22Rv1 (cell line): Measurements from ENCODE around the gene FLVCR2.
A peak's percentile ranks its signal among the peaks of the same experiment; 100 is the strongest.

Experiments
- H3K27ac ChIP-seq: fragments of 450-650 bp; 2 replicates; pipeline ENCODE4 v1.5.1; 2017
- CTCF ChIP-seq: fragments of 450-650 bp; IDR thresholded peaks from 2 replicates; pipeline ENCODE4 v1.5.1; 2017; ENCODE audit warnings: mild to moderate bottlenecking
- ZFX ChIP-seq: fragments of 450-650 bp; IDR thresholded peaks from 2 replicates; pipeline ENCODE4 v1.6.1; 2017; ENCODE audit warnings: antibody characterized with exemption, borderline replicate concordance

The FLVCR2 gene

GRCh38 chr14:75653563-75653962, 75.1 kb downstream of the FLVCR2 start:
- TF ChIP-seq CTCF (no peak), ZFX (no peak)
- H3K27ac ChIP-seq: no peak overlapping the region

GRCh38 chr14:75654127-75654732, 75.8 kb downstream of the FLVCR2 start:
- no peak for TF ChIP-seq ZFX
- TF ChIP-seq CTCF: peak; percentile 98
- H3K27ac ChIP-seq: no peak overlapping the region

- no peak for TF ChIP-seq ZFX
- no peak overlapping the region for H3K27ac ChIP-seq
These were observed 76.8 kb downstream of the FLVCR2 start for GRCh38 chr14:75655235-75655634.

- TF ChIP-seq ZFX (no peak), CTCF (no peak)
- H3K27ac ChIP-seq: no peak overlapping the region
These were observed 78.9 kb downstream of the FLVCR2 start for GRCh38 chr14:75657331-75657730.

- no peak for TF ChIP-seq CTCF
- no peak for TF ChIP-seq ZFX
- no peak overlapping the region for H3K27ac ChIP-seq
These were observed 80.5 kb downstream of the FLVCR2 start for GRCh38 chr14:75658957-75659356.

- TF ChIP-seq CTCF: no peak
- TF ChIP-seq ZFX: no peak
- H3K27ac ChIP-seq: peak overlapping the region; percentile 93
These were observed 81.8 kb downstream of the FLVCR2 start for GRCh38 chr14:75660238-75660629.

GRCh38 chr14:75660630-75661498, 82.4 kb downstream of the FLVCR2 start, which contains the start of the genes ERG28 and TTLL5:
TSS of gene ERG28 (minus strand) at chr14:75660876. CDS start at chr14:75657502, 3,374 bp downstream.
TSS of gene TTLL5 (plus strand) at chr14:75661246. CDS start at chr14:75663150, 1,904 bp downstream.
- TF ChIP-seq ZFX (no peak), CTCF (no peak)
- H3K27ac ChIP-seq: peak within 1 kb of the TSS; percentile 93
